ENCODE results near the gene CAMK2A.
"Not testable (repeated sequence)": the region's sequence is repeated elsewhere in the genome, so short reads cannot be mapped to it uniquely, and the experiment has no call there.

The CAMK2A gene

DNA sequence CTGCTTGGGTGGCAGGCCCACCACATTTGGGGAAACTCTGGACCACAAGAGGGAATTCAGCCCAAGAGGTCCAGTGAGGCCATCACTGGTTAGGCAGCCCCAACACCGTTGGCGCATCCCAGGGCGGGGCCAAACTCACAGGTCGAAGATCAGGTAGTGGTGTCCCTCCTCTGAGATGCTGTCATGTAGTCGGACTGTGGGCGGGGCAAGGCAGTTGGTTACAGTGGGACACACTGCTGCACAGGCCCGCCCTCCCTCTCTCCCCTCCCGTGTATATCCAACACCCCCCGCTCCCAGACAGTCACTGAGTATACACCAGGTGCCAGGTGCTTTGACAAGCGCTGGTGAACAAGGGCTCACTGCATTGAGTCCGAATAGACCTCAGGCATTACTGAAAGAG is 32.1 kb downstream of the CAMK2A start:
- Histone ChIP-seq H3K4me1 (ENCODE audit: control insufficient read depth, insufficient read depth, low read length) (no peaks in the 10 kb centered on the region), H3K9ac (ENCODE audit: low read length) (no peak overlapping the region), H3K9me3 (ENCODE audit: control insufficient read depth, low read length) (no peaks in the 10 kb centered on the region), H3K36me3 (ENCODE audit: control insufficient read depth, insufficient read depth, low read length, severe bottlenecking) (no peaks in the 10 kb centered on the region), H3K27me3 (replicated peaks; ENCODE audit: control insufficient read depth, insufficient read depth, low read length) (no peaks in the 10 kb centered on the region), H3K4me3 (ENCODE audit: low read length) (no peak overlapping the region)
- no peak for DNase-seq (ENCODE audit: low read depth)

- no peak for DNase-seq (ENCODE audit: low read depth)
- Histone ChIP-seq H3K9ac (ENCODE audit: low read length) (no peak overlapping the region), H3K4me3 (ENCODE audit: low read length) (no peak overlapping the region), H3K9me3 (ENCODE audit: control insufficient read depth, low read length) (no peaks in the 10 kb centered on the region), H3K4me1 (ENCODE audit: control insufficient read depth, insufficient read depth, low read length) (no peaks in the 10 kb centered on the region), H3K27me3 (replicated peaks; ENCODE audit: control insufficient read depth, insufficient read depth, low read length) (no peaks in the 10 kb centered on the region), H3K36me3 (ENCODE audit: control insufficient read depth, insufficient read depth, low read length, severe bottlenecking) (no peaks in the 10 kb centered on the region)
Measured at GRCh38 chr5:150256410-150257064, 33.0 kb downstream of the CAMK2A start.

DNA sequence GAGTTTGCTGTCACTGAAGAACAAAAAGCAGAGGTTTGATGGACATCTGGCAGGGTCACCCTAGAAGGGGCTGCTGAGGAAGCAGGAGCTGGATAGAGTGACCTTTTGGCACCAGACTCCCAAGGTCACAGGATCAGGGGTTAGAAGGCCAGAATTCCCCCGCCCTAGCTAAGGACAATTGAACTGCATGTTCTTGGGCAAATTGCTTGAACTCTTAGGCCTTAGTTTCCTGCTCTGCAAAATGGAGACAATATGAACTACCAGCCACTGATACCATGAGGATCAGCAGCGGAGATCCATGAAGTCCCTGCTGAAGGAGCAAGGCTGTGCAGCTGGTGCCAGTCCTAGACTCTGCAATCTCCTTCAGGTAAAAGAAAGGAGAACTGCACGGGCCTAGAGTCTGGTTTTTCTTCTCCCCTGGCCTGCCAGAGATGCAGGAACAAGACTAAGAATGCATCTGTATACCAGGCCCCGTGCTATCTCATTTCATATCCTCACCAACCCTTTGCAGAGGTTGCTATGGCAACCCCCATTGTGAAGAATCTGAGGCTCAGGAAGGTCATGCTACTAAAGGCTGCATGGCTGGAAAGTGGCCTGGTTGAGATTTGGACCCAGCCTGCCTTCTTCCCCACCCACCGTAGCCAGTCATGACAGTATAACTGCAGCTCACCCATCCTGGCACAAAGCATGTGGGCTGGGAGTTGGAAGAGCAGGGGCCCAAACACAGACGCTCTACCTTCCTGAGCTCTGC is 33.7 kb downstream of the CAMK2A start:
- H3K9me3 ChIP-seq (ENCODE audit: control insufficient read depth, low read length), result no peaks in the 10 kb centered on the region

GRCh38 chr5:150254774-150255173 is 34.8 kb downstream of the CAMK2A start:
- H3K9me3 ChIP-seq (ENCODE audit: control insufficient read depth, low read length), result no peaks in the 10 kb centered on the region
- H3K4me1 ChIP-seq (ENCODE audit: control insufficient read depth, insufficient read depth, low read length), result no peaks in the 10 kb centered on the region
- no peak overlapping the region for H3K4me3 ChIP-seq (ENCODE audit: low read length)
- no peak for DNase-seq (ENCODE audit: low read depth)
- no peaks in the 10 kb centered on the region for H3K27me3 ChIP-seq (replicated peaks; ENCODE audit: control insufficient read depth, insufficient read depth, low read length)
- no peaks in the 10 kb centered on the region for H3K36me3 ChIP-seq (ENCODE audit: control insufficient read depth, insufficient read depth, low read length, severe bottlenecking)
- H3K9ac ChIP-seq (ENCODE audit: low read length), result no peak overlapping the region

More for the DNA sequence above, 33.7 kb downstream of the CAMK2A start:
- Histone ChIP-seq H3K4me1 (ENCODE audit: control insufficient read depth, insufficient read depth, low read length) (no peaks in the 10 kb centered on the region), H3K9ac (ENCODE audit: low read length) (no peak overlapping the region), H3K27me3 (replicated peaks; ENCODE audit: control insufficient read depth, insufficient read depth, low read length) (no peaks in the 10 kb centered on the region), H3K4me3 (ENCODE audit: low read length) (no peak overlapping the region), H3K36me3 (ENCODE audit: control insufficient read depth, insufficient read depth, low read length, severe bottlenecking) (no peaks in the 10 kb centered on the region)
- DNase-seq (ENCODE audit: low read depth), result no peak

- H3K36me3 ChIP-seq (ENCODE audit: control insufficient read depth, insufficient read depth, low read length, severe bottlenecking), result no peaks in the 10 kb centered on the region
- no peak for DNase-seq (ENCODE audit: low read depth)
- H3K4me3 ChIP-seq (ENCODE audit: low read length), result no peak overlapping the region
- H3K27me3 ChIP-seq (replicated peaks; ENCODE audit: control insufficient read depth, insufficient read depth, low read length), result no peaks in the 10 kb centered on the region
- no peak overlapping the region for H3K9ac ChIP-seq (ENCODE audit: low read length)
- no peaks in the 10 kb centered on the region for H3K4me1 ChIP-seq (ENCODE audit: control insufficient read depth, insufficient read depth, low read length)
- H3K9me3 ChIP-seq (ENCODE audit: control insufficient read depth, low read length), result no peaks in the 10 kb centered on the region
Measured at GRCh38 chr5:150254363-150254762, 35.2 kb downstream of the CAMK2A start.

- Histone ChIP-seq H3K9ac (ENCODE audit: low read length) (no peak overlapping the region), H3K27me3 (replicated peaks; ENCODE audit: control insufficient read depth, insufficient read depth, low read length) (no peaks in the 10 kb centered on the region), H3K36me3 (ENCODE audit: control insufficient read depth, insufficient read depth, low read length, severe bottlenecking) (no peaks in the 10 kb centered on the region), H3K4me1 (ENCODE audit: control insufficient read depth, insufficient read depth, low read length) (no peaks in the 10 kb centered on the region), H3K9me3 (ENCODE audit: control insufficient read depth, low read length) (no peaks in the 10 kb centered on the region), H3K4me3 (ENCODE audit: low read length) (no peak overlapping the region)
- no peak for DNase-seq (ENCODE audit: low read depth)
Measured at GRCh38 chr5:150253416-150254208, 36.0 kb downstream of the CAMK2A start.

DNA sequence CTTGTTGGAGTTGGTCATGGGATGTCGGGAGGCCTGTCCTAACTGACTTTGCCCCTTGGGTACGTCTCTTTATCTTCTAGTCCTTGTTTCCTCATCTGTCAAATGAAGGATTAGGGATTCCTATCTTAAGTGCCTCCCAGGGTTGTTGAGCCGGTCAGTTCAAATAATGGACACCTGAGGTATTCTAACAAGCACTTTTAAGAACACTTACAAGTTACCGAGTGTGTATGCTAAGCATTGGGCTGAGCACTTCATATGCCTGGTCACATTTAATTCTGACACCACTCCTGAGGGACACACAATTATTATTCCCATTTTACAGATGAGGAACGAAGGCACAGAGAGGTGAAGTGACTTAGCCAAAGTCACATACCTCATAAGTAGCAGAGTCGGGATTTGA is 37.1 kb downstream of the CAMK2A start:
- Histone ChIP-seq H3K4me1 (ENCODE audit: control insufficient read depth, insufficient read depth, low read length) (no peaks in the 10 kb centered on the region), H3K27me3 (replicated peaks; ENCODE audit: control insufficient read depth, insufficient read depth, low read length) (no peaks in the 10 kb centered on the region), H3K9me3 (ENCODE audit: control insufficient read depth, low read length) (no peaks in the 10 kb centered on the region), H3K9ac (ENCODE audit: low read length) (no peak overlapping the region), H3K36me3 (ENCODE audit: control insufficient read depth, insufficient read depth, low read length, severe bottlenecking) (no peaks in the 10 kb centered on the region), H3K4me3 (ENCODE audit: low read length) (no peak overlapping the region)
- DNase-seq (ENCODE audit: low read depth), result no peak

DNA sequence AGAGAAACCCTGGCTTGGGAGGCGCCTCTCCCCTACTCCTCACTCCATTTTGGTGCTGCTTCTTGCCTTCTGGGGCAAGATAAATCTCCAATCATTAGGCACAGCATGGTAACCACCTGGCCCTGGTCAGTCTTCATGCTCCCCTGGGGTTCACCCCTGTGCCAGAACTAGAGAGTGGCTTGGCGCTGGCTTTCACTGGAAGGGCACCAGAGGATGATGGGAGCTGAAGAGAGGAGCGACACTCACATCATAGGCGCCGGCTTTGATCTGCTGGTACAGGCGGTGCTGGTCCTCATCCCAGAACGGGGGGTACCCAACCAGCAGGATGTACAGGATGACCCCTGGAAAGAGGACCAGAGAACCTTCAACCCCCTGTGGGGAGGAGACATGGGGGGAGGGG is 38.1 kb downstream of the CAMK2A start:
- DNase-seq (ENCODE audit: low read depth), result no peak
- no peaks in the 10 kb centered on the region for H3K27me3 ChIP-seq (replicated peaks; ENCODE audit: control insufficient read depth, insufficient read depth, low read length)

GRCh38 chr5:150249744-150250143 is 39.8 kb downstream of the CAMK2A start:
- no peaks in the 10 kb centered on the region for H3K36me3 ChIP-seq (ENCODE audit: control insufficient read depth, insufficient read depth, low read length, severe bottlenecking)
- peaks cover 11% of the 10 kb centered on the region for H3K4me1 ChIP-seq (ENCODE audit: control insufficient read depth, insufficient read depth, low read length)
- no peak for DNase-seq (ENCODE audit: low read depth)
- H3K27me3 ChIP-seq (replicated peaks; ENCODE audit: control insufficient read depth, insufficient read depth, low read length), result no peaks in the 10 kb centered on the region
- H3K9ac ChIP-seq (ENCODE audit: low read length), result no peak overlapping the region
- no peak overlapping the region for H3K4me3 ChIP-seq (ENCODE audit: low read length)
- H3K9me3 ChIP-seq (ENCODE audit: control insufficient read depth, low read length), result no peaks in the 10 kb centered on the region

More for the DNA sequence above, 38.1 kb downstream of the CAMK2A start:
- no peaks in the 10 kb centered on the region for H3K4me1 ChIP-seq (ENCODE audit: control insufficient read depth, insufficient read depth, low read length)
- H3K9me3 ChIP-seq (ENCODE audit: control insufficient read depth, low read length), result no peaks in the 10 kb centered on the region
- no peak overlapping the region for H3K4me3 ChIP-seq (ENCODE audit: low read length)
- no peak overlapping the region for H3K9ac ChIP-seq (ENCODE audit: low read length)
- H3K36me3 ChIP-seq (ENCODE audit: control insufficient read depth, insufficient read depth, low read length, severe bottlenecking), result no peaks in the 10 kb centered on the region

DNA sequence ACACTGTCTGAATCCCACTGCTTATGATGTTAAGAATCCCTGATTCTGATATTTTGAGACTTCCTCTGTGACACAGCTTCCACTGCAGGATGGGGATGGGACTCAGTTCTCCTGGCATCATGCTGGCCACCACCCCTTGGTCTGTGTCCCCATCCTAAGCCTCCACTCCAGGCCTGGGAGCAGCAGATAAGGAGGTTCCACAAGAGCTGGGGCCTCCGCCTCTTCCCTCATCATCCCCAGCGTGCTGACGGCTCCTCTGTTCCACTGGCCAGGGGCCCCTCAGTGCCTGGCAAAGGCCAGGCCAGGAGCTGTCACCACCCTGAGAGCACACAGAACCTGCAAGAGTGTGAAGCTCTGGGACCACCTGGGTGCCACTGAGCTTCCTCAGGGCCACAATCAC is 40.6 kb downstream of the CAMK2A start:
- Histone ChIP-seq H3K4me1 (ENCODE audit: control insufficient read depth, insufficient read depth, low read length) (peaks cover 11% of the 10 kb centered on the region), H3K36me3 (ENCODE audit: control insufficient read depth, insufficient read depth, low read length, severe bottlenecking) (no peaks in the 10 kb centered on the region), H3K9me3 (ENCODE audit: control insufficient read depth, low read length) (no peaks in the 10 kb centered on the region), H3K4me3 (ENCODE audit: low read length) (no peak overlapping the region), H3K27me3 (replicated peaks; ENCODE audit: control insufficient read depth, insufficient read depth, low read length) (no peaks in the 10 kb centered on the region), H3K9ac (ENCODE audit: low read length) (no peak overlapping the region)
- DNase-seq (ENCODE audit: low read depth), result no peak

GRCh38 chr5:150248493-150248892 is 41.1 kb downstream of the CAMK2A start:
- H3K9me3 ChIP-seq (ENCODE audit: control insufficient read depth, low read length); H3K9ac ChIP-seq (ENCODE audit: low read length); DNase-seq (ENCODE audit: low read depth); H3K36me3 ChIP-seq (ENCODE audit: control insufficient read depth, insufficient read depth, low read length, severe bottlenecking); H3K27me3 ChIP-seq (replicated peaks; ENCODE audit: control insufficient read depth, insufficient read depth, low read length); H3K4me3 ChIP-seq (ENCODE audit: low read length): not testable (repeated sequence)
- H3K4me1 ChIP-seq (ENCODE audit: control insufficient read depth, insufficient read depth, low read length), result peaks cover 11% of the 10 kb centered on the region
